ENCODE measurements around the gene OSBPL9. TPM values are rescaled to one million over a fixed set of nuclear protein-coding genes. Genes with fewer than 3 reads are reported as not detected.

The OSBPL9 gene
- total RNA-seq, 2 donors from 2014 or later, result 94.1 to 114 TPM

GRCh38 chr1:51740652-51741051, 123.8 kb downstream of the OSBPL9 start:
- ATAC-seq (ENCODE audit: insufficient number of reproducible peaks, low FRiP score, low read depth), result no peak
- no peaks in the 10 kb centered on the region for H3K27me3 ChIP-seq (replicated peaks; ENCODE audit: insufficient read depth)
- no peaks in the 10 kb centered on the region for H3K9me3 ChIP-seq

GRCh38 chr1:51741121-51741681, 124.3 kb downstream of the OSBPL9 start:
- H3K4me1 ChIP-seq (ENCODE audit: control insufficient read depth in 1 of 2, low read depth in 2 of 2), result peaks cover 25 to 41% of the 10 kb centered on the region in 2 donors
- no peak overlapping the region for H3K4me3 ChIP-seq
- DNase-seq (ENCODE audit: low spot score) (no peak), ATAC-seq (ENCODE audit: insufficient number of reproducible peaks, low FRiP score, low read depth) (no peak)
- H3K9me3 ChIP-seq, result no peaks in the 10 kb centered on the region
- TF ChIP-seq CTCF (IDR thresholded peaks at IDR 0.05), result no peak
- H3K27me3 ChIP-seq (replicated peaks; ENCODE audit: insufficient read depth), result no peaks in the 10 kb centered on the region
- no peaks in the 10 kb centered on the region for H3K36me3 ChIP-seq
- no peak overlapping the region for H3K27ac ChIP-seq

More at GRCh38 chr1:51740652-51741051, 123.8 kb downstream of the OSBPL9 start:
- peaks cover 28 to 46% of the 10 kb centered on the region in 2 donors for H3K4me1 ChIP-seq (ENCODE audit: control insufficient read depth in 1 of 2, low read depth in 2 of 2)
- H3K36me3 ChIP-seq, result no peaks in the 10 kb centered on the region
- H3K27ac ChIP-seq, result no peak overlapping the region
- H3K4me3 ChIP-seq, result no peak overlapping the region
- DNase-seq (ENCODE audit: low spot score), result no peak
- TF ChIP-seq CTCF (IDR thresholded peaks at IDR 0.05), result no peak

- no peak for ATAC-seq (ENCODE audit: insufficient number of reproducible peaks, low FRiP score, low read depth)
Measured at GRCh38 chr1:51744506-51745303, 127.8 kb downstream of the OSBPL9 start.

GRCh38 chr1:51745304-51745570, 128.3 kb downstream of the OSBPL9 start:
- Histone ChIP-seq H3K27ac (no peak overlapping the region), H3K9me3 (no peaks in the 10 kb centered on the region), H3K27me3 (replicated peaks; ENCODE audit: insufficient read depth) (no peaks in the 10 kb centered on the region), H3K4me1 (ENCODE audit: control insufficient read depth in 1 of 2, low read depth in 2 of 2) (peaks cover 12 to 15% of the 10 kb centered on the region in 2 donors), H3K36me3 (no peaks in the 10 kb centered on the region), H3K4me3 (no peak overlapping the region)
- DNase-seq (ENCODE audit: low spot score) (no peak), ATAC-seq (ENCODE audit: insufficient number of reproducible peaks, low FRiP score, low read depth) (no peak)
- TF ChIP-seq CTCF (IDR thresholded peaks at IDR 0.05), result no peak

More at GRCh38 chr1:51744506-51745303, 127.8 kb downstream of the OSBPL9 start:
- no peak for TF ChIP-seq CTCF (IDR thresholded peaks at IDR 0.05)
- H3K4me1 ChIP-seq (ENCODE audit: control insufficient read depth in 1 of 2, low read depth in 2 of 2), result peaks cover 12 to 15% of the 10 kb centered on the region in 2 donors
- H3K27ac ChIP-seq, result no peak overlapping the region
- DNase-seq (ENCODE audit: low spot score), result no peak
- H3K36me3 ChIP-seq, result no peaks in the 10 kb centered on the region
- no peak overlapping the region for H3K4me3 ChIP-seq
- H3K27me3 ChIP-seq (replicated peaks; ENCODE audit: insufficient read depth), result no peaks in the 10 kb centered on the region
- no peaks in the 10 kb centered on the region for H3K9me3 ChIP-seq

GRCh38 chr1:51749151-51749550, 132.3 kb downstream of the OSBPL9 start:
- H3K27me3 ChIP-seq (replicated peaks; ENCODE audit: insufficient read depth), result no peaks in the 10 kb centered on the region
- ATAC-seq (ENCODE audit: insufficient number of reproducible peaks, low FRiP score, low read depth), result no peak

More at GRCh38 chr1:51749151-51749550, 132.3 kb downstream of the OSBPL9 start:
- Histone ChIP-seq H3K27ac (no peak overlapping the region), H3K4me1 (ENCODE audit: control insufficient read depth in 1 of 2, low read depth in 2 of 2) (peaks cover 6 to 11% of the 10 kb centered on the region in 2 donors), H3K4me3 (no peak overlapping the region), H3K9me3 (no peaks in the 10 kb centered on the region), H3K36me3 (peaks cover 3% of the 10 kb centered on the region)
- no peak for DNase-seq (ENCODE audit: low spot score)
- TF ChIP-seq CTCF (IDR thresholded peaks at IDR 0.05), result no peak
